Activated naive CD4-positive, alpha-beta T cell treated with anti-CD3 and anti-CD28 coated beads, Interleukin-2, amount 50 U/mL, for 24 hours (primary cell): ENCODE results near the gene SLC43A1.
"Not testable (repeated sequence)": the region's sequence is repeated elsewhere in the genome, so short reads cannot be mapped to it uniquely, and the experiment has no call there.

Experiments
- H3K27ac Mint-ChIP-seq: one replicate; pipeline ENCODE4 v1.8.0; 2021; ENCODE audit warnings: mild to moderate bottlenecking, mixed read lengths
- H3K27me3 Mint-ChIP-seq: one replicate; pipeline ENCODE4 v1.8.0; 2021; ENCODE audit warnings: mixed read lengths
- H3K36me3 Mint-ChIP-seq: one replicate; pipeline ENCODE4 v1.8.0; 2021; ENCODE audit warnings: mixed read lengths
- H3K4me1 Mint-ChIP-seq: one replicate; pipeline ENCODE4 v1.8.0; 2021; ENCODE audit warnings: mixed read lengths
- H3K4me3 Mint-ChIP-seq: one replicate; pipeline ENCODE4 v1.8.0; 2021; ENCODE audit warnings: mild to moderate bottlenecking, mixed read lengths
- H3K9me3 Mint-ChIP-seq: one replicate; pipeline ENCODE4 v1.8.0; 2021; ENCODE audit warnings: mixed read lengths

Gene SLC43A1

DNA sequence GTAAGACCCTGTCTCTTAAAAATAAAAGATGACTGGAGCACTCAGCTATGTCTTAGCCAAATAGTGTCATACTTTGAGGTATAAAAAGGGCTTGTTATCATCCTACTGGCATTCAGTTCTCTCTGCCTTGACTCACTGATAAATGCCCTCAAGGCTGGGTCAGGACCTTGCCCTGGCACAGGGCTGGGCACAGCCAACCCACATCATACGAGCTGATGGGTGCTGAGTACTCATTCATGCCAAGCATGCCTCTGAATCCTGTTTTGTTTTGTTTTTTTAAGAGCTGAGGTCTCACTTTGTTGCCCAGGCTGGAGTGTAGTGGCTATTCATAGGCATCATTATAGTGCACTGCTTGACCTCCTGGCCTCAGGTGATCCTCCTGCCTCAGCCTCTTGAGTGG is 23.8 kb upstream of the SLC43A1 start:
- H3K4me3 Mint-ChIP-seq: no peak overlapping the region
- H3K36me3 Mint-ChIP-seq: no peaks in the 10 kb centered on the region
- H3K27ac Mint-ChIP-seq: no peak overlapping the region
- no peaks in the 10 kb centered on the region for H3K4me1 Mint-ChIP-seq
- no peaks in the 10 kb centered on the region for H3K27me3 Mint-ChIP-seq
- no peaks in the 10 kb centered on the region for H3K9me3 Mint-ChIP-seq

DNA sequence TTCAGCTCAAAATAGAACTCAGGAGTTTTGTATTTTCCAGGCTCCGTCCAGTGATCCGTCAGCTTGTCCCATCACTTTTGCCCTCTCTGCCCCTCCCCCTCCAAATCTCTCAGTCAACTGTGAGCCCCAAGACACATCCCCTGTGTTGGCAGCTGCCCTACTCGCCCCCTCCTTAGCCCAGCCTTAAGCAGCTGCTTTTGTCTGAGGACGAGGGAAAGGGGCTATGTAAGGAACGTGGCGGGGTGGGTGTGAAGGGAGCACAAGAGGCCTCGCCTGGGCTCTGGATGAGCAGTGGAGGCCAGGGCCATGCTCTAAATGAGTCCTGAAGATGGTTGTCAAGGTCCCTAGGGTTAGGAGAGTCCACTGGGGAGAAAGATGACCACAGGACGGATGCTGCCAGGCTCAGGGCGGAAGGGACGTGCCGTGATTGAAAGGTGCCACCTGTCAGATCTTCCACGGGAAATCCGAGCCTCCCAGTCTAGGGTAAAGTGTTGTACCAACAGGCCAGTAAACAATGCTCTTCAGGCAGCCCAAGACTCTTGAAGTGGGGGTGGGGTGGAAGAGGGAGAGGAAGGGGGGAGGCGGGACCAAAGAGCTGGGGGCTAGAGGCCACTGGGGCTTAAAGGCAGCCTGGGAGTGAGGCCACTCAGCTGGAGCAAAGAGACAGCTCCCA is 21.6 kb upstream of the SLC43A1 start, which contains the start of gene SMTNL1:
TSS of gene SMTNL1 (plus strand) at position 649 of the 673 bp plus-strand sequence. CDS start 5,048 bp downstream, outside the sequence.
- Mint-ChIP-seq H3K9me3 (no peaks in the 10 kb centered on the region), H3K4me3 (no peak within 1 kb of the TSS), H3K4me1 (peaks cover under 1% of the 10 kb centered on the region), H3K36me3 (no peaks in the 10 kb centered on the region), H3K27ac (no peak within 1 kb of the TSS), H3K27me3 (no peaks in the 10 kb centered on the region)

DNA sequence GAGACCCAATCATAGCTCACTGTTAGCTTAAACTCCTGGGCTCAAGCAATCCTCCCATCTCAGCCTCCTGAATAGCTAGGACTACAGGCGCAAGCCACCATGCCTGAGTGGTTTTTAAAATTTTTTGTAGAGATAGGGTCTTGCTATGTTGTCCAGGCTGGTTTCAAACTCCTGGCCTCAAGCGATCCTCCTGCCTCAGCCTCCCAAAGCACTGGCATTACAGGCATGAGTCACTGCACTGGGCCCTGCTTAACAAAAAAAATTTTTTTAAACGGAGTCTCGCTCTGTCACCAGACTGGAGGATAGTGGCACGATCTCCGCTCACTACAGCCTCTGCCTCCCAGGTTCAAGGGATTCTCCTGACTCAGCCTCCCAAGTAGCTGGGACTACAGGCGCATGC is 18.9 kb upstream of the SLC43A1 start:
- H3K27me3 Mint-ChIP-seq, H3K4me3 Mint-ChIP-seq, H3K27ac Mint-ChIP-seq: not testable (repeated sequence)

DNA sequence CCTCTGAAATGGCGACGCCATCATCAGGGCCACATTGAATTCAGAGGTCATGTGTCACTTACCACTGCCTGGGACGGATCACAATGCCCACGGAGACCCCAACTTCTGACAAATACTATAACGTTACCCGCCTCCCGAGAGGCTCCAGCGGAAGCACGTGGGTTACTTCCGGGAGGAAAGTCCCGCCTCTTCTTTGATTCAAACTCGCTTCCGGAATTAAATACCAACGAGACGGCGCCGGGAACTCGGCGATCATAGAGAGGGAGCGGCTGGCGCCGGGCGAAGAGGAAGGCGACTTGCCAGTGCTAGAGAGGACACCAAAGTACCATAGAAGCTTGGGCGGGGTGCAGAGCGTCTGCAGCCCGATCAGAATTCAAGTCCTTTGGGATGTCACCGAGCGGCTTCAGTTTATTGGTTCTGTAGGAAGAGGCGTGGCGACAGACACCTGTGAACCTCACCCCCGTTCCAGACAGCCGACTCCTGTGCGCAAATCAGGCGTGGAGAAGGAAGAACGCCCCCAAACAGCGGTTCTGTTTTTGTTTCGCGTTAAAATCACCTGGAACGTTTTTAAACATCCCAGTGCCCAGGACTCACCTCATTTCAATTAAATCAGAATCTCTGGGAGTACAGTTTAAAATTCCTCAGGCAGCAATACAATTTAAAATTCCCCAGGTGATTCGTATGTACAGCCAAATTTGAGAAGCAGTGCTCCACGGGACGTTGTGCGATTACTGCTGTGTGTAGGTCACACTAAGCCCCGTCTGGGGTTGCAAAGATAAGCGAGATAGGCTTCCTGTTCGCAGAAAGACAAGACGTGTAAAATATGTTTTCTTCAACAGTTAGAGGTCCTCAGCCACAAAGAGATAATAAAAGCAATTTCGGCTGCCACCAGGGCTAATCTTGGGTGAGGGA is 15.3 kb upstream of the SLC43A1 start, which contains the start of gene TIMM10:
TSS of gene TIMM10 (minus strand) at position 159 of the 912 bp plus-strand sequence. CDS start 565 bp downstream, outside the sequence.
- Mint-ChIP-seq H3K9me3 (no peaks in the 10 kb centered on the region), H3K4me3 (peak within 1 kb of the TSS; percentile 94), H3K36me3 (no peaks in the 10 kb centered on the region), H3K4me1 (peaks cover 31% of the 10 kb centered on the region), H3K27me3 (no peaks in the 10 kb centered on the region), H3K27ac (peak within 1 kb of the TSS; percentile 90)

More for the DNA sequence above, 18.9 kb upstream of the SLC43A1 start:
- not testable (repeated sequence) for H3K9me3 Mint-ChIP-seq, H3K36me3 Mint-ChIP-seq
- H3K4me1 Mint-ChIP-seq: peaks cover 11% of the 10 kb centered on the region

DNA sequence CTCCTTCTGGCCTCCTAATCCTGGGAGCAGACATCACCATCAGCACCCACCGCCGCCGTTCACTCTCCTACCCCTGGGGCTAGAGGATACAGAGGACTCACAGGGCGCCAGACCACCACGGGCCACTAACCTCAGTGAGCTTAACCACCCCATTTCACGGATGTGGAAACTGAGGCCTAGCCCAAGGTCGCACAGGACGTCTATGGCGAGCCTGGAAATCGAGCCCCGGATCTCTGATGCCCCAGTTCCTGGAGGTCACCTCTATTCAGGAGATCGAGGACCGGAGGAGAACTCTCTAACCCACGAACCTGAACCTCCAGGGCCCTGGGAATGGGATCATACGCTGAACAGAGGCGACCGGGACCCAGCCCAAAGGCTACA is 14.7 kb upstream of the SLC43A1 start:
- Mint-ChIP-seq H3K27ac (peak overlapping the region; percentile 90), H3K27me3 (no peaks in the 10 kb centered on the region), H3K9me3 (no peaks in the 10 kb centered on the region), H3K4me1 (peaks cover 31% of the 10 kb centered on the region), H3K36me3 (no peaks in the 10 kb centered on the region), H3K4me3 (peak overlapping the region; percentile 94)

DNA sequence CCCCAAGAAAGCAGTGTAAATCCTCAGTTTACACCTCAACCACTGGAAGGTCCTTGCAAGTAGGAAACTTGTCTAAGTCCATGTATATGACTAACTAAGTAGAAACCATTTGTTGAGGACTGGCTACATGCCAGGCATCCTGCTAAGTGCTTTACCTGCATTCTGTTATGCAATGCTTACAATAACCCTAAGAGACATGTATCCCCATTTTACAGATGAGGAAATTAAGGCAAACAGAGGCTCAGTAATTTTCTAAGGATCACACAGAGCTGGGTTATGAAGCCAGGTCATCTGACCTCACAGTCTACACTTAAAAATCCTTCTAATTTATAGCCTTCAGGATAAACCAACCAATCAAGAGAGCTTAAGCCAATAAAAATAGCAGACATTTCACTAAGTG is 13.5 kb upstream of the SLC43A1 start:
- Mint-ChIP-seq H3K27ac (peak overlapping the region; percentile 46), H3K36me3 (no peaks in the 10 kb centered on the region), H3K27me3 (no peaks in the 10 kb centered on the region), H3K4me3 (peak overlapping the region; percentile 44), H3K4me1 (peaks cover 31% of the 10 kb centered on the region), H3K9me3 (no peaks in the 10 kb centered on the region)

DNA sequence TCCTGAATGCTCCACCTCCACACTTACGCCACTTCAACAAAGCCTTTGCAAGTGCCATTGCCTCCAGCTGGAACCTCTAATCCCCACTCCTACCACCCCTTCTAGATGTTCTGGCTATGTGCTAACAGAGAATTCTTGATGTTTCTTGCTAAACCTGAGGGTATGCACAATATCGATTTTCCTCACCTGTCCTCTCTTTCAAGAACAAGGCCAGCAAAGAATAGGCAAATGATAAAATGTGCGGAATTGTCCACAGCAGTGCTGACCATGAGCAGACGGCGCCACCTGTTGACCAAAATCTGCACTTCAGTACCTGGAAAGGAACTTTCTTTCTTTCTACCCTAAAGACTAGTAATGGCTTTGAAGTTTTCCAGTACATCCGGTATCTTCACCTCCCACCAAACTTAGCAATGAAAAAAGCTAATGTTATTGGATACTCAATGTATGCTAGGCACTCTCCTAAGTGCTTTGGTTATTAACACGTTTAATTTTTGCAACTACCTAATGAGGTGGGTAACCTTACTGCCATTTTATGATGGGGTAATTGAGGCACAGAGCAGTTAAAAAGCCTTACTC is 11.6 kb upstream of the SLC43A1 start:
- H3K4me1 Mint-ChIP-seq: peaks cover 31% of the 10 kb centered on the region
- H3K36me3 Mint-ChIP-seq: no peaks in the 10 kb centered on the region
- no peak overlapping the region for H3K4me3 Mint-ChIP-seq
- no peaks in the 10 kb centered on the region for H3K9me3 Mint-ChIP-seq
- no peaks in the 10 kb centered on the region for H3K27me3 Mint-ChIP-seq
- peak overlapping the region; percentile 93 for H3K27ac Mint-ChIP-seq

DNA sequence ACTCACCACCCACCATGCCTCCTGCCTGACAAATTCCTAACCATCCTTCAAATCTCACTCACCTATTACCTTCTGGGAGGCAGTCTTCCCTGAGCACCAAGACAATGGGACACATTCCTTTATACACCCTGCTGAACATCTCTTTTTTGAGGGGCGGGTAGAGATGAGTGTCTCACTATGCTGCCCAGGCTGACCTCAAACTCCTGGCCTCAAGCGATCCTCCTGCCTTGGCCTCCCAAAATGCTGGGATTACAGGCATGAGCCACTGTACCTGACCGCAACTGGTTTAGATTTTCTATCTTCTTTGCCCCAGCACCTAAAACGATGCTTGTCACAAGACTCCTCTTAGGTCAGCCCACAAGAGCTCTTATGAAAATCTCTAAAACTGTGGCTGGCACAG is 7.9 kb upstream of the SLC43A1 start:
- Mint-ChIP-seq H3K27me3 (no peaks in the 10 kb centered on the region), H3K36me3 (no peaks in the 10 kb centered on the region), H3K4me1 (peaks cover 14% of the 10 kb centered on the region), H3K9me3 (no peaks in the 10 kb centered on the region), H3K27ac (no peak overlapping the region), H3K4me3 (no peak overlapping the region)

DNA sequence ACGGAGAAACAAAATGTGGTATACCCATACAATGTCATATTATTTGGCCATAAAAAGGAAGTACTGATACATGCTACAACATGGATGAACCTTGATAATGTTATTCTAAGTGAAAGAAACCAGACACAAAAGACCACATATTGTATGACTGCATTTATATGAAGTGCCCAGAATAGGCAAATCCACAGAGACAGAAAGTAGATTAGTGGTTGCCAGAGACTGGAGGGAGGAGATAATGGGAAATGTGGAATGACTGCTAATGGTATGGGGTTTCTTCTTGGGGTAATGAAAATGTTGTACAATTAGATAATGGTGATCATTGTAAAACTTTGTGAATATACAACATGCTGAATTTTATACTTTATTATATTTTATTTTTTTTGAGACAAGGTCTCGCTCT is 5.6 kb upstream of the SLC43A1 start:
- Mint-ChIP-seq H3K36me3 (no peaks in the 10 kb centered on the region), H3K4me3 (no peak overlapping the region), H3K9me3 (no peaks in the 10 kb centered on the region), H3K27me3 (no peaks in the 10 kb centered on the region), H3K4me1 (peaks cover 2% of the 10 kb centered on the region), H3K27ac (no peak overlapping the region)

DNA sequence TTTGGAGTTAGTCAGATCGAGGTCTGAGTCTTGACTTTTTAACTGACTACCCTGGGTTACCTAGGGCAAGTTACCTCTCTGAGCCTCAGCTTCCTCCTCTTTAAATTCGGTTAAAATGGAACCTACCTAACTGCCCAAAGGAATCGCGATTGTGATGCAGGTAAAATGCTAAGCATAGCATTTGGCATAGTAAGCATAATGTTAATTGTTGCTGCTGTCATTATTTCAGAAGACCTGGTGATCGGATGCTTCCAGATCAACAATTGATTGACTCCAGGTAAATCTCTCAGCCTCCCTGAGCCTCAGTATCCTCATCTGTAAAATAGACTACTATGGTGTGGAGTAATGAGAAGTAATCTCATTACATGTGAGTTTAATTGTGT is 550 bp upstream of the SLC43A1 start:
- Mint-ChIP-seq H3K4me3 (peak overlapping the region; percentile 96), H3K9me3 (no peaks in the 10 kb centered on the region), H3K4me1 (peaks cover 34% of the 10 kb centered on the region), H3K36me3 (no peaks in the 10 kb centered on the region), H3K27ac (peak overlapping the region; percentile 76), H3K27me3 (no peaks in the 10 kb centered on the region)

DNA sequence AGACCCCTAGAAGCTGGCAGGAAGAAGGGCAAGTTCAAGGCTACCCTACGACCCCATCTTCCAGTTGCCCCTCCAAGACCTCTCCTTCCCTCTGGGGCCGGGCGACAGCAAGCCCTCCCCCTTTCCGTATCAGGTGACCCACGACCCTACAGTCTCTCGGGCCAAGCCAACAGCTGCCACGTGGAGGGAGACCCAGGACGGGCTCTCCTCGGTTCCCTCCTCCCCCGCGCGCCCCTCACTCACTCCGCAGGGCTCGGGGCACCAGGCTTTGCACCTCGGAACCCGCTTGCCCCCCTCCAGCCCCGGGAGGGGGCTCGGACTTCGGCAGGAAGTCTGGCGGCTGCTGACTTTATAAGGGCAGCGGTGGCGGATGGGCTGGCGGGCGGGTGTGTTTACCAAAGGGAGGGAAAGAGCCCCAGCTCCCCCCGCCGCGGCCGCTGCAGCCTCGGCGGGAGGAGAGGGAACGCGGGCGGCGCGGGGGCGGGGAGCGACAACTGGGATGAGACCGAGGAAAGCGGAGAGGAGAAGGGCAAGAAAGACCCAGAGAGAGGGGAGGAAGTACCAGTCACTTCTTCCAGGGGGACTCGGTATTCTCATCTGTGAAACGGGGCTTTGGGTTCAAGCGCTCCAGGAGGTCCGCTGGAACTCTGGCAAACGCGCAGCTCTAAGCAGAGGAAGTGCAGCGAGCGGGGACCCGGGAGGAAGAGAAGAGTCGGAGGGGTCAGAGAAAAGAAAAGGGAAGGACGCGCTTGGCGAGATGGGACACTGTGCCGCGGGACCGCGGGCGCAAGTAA is 767 bp downstream of the SLC43A1 start:
- peaks cover 34% of the 10 kb centered on the region for H3K4me1 Mint-ChIP-seq
- H3K27me3 Mint-ChIP-seq: no peaks in the 10 kb centered on the region
- H3K27ac Mint-ChIP-seq: peak overlapping the region; percentile 88
- no peaks in the 10 kb centered on the region for H3K36me3 Mint-ChIP-seq
- H3K9me3 Mint-ChIP-seq: no peaks in the 10 kb centered on the region
- H3K4me3 Mint-ChIP-seq: peak overlapping the region; percentile 96

DNA sequence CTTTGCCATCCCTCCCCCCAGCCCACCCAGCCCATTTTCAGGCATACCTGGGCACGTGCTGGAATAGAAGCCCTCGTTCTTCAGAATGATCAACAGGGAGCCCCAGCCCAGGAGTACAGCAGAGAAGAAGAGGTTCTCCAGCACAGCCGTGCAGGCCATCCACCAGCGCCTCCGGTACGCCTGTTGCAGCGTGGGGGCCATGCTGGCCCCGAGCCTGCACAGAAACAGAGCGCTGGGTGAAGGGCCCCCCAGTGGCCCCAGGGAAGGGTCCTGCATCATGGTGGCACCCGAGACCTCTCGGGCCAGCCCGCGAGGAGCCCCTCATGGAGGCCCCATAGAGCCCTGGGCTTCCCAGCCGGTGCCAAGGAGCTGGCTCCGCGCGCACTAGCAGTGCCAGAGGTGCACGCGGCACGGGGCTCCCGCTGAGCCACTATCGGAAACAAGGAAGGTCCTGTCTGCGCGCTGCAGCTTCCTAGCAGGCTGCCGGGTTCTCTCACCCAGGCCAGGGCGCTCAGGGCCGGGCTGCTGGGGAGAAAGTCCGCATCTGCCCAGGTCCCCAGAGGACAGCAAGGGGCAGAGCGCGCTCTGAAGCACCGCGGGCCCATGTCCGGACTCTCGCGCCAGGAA is 1.5 kb downstream of the SLC43A1 start:
- H3K36me3 Mint-ChIP-seq: no peaks in the 10 kb centered on the region
- no peaks in the 10 kb centered on the region for H3K9me3 Mint-ChIP-seq
- peak overlapping the region; percentile 96 for H3K4me3 Mint-ChIP-seq
- H3K27ac Mint-ChIP-seq: peak overlapping the region; percentile 68
- peaks cover 34% of the 10 kb centered on the region for H3K4me1 Mint-ChIP-seq
- no peaks in the 10 kb centered on the region for H3K27me3 Mint-ChIP-seq

DNA sequence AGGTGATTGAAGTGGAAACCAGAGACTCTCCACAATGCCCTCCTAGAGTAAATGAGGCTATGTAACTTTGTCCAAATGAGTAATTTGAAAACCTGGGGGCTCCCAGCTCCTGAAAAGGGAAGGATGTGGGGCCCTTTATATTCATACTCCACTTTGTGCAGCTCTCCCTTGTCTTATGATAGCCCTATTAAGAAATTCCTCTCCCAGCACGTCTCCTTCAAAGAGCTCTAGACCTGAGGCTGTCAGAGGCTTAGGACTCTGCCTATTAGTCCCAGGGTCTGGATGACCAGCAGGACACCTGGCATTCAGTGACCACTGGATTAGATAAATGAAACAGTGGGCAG is 2.1 kb downstream of the SLC43A1 start:
- Mint-ChIP-seq H3K27me3 (no peaks in the 10 kb centered on the region), H3K4me3 (peak overlapping the region; percentile 83), H3K9me3 (no peaks in the 10 kb centered on the region), H3K27ac (no peak overlapping the region), H3K4me1 (peaks cover 34% of the 10 kb centered on the region), H3K36me3 (peaks cover under 1% of the 10 kb centered on the region)

DNA sequence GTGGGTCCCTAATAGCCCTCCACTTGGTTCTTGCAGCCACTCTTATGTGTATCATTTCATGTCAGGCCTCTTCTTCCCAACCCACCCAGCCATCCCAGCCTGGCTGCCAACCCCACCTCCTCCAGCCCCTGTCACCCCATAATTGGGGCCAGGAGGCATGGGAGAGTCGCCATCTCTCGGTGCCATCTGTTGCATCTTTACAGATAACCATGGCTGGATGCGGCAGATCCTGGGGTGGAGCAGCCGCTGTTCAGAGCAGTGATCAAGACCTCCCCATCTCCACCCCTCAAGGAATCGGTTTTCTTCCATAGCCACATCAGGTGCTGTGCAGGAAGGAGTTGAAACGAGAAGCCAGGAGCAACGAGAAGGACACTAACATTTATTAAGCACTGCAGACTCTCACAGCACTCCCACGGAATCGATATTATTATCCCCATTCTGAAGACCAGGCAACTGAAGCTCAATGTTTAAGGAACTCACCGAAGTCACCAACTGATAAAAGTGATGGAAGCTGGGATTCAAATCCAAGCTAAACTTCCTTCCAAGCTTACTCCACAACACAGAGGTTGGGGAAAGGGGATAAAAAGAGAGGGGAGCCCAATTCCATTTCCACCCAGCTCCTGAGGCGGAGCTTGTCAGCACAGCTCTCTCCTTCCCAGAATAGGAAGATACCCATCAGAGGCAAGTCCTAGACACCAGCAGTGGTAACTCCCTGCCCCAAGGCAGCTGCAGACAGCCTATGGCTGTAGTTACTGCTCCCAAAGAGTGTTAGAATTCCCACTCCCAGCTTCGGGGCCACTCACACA is 2.7 kb downstream of the SLC43A1 start:
- H3K4me3 Mint-ChIP-seq: peak overlapping the region; percentile 83
- peak overlapping the region; percentile 80 for H3K27ac Mint-ChIP-seq
- peaks cover 2% of the 10 kb centered on the region for H3K36me3 Mint-ChIP-seq
- no peaks in the 10 kb centered on the region for H3K9me3 Mint-ChIP-seq
- H3K27me3 Mint-ChIP-seq: no peaks in the 10 kb centered on the region
- peaks cover 34% of the 10 kb centered on the region for H3K4me1 Mint-ChIP-seq
